Uterus (tissue), 2 donors: Measurements from ENCODE around the gene CWC27.

ENCODE experiments used
- POLR2A ChIP-seq, 2 donors: fragments of 450-650 bp; IDR thresholded peaks; one replicate each; pipeline ENCODE4 v1.6.1; 2016; ENCODE audit warnings: antibody characterized with exemption in 2 of 2, mild to moderate bottlenecking in 1 of 2, moderate library complexity in 1 of 2
- TF ChIP-seq, protein P1 (sequence below), 4 experiments: fragments of 200-600 bp in 2 of 4; fragments of 450-650 bp in 2 of 4; sonication (generic) in 2 of 4; IDR thresholded peaks; one replicate each; pipeline ENCODE4 v1.5.1; 2016 to 2019; ENCODE audit warnings: antibody characterized with exemption in 4 of 4, mild to moderate bottlenecking in 2 of 4, moderate library complexity in 1 of 4

DNA sequence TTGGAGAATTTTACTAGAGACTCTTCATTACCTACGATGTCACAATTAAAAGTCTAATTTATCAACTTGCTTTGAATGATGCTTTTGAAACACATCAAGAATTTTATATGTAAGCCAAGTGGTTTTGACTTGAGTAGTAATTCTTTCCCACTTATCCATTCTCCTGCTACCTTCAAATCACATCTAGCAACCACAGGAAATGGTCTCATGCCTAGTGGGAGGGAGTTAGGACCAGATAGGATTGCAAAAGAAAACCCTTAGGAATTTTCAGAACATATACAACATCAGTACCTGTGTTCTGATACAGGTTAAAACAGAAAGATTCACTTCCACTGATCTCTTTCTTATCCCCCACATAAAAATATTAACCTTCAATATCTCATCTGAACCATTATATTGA, 260.4 kb downstream of the CWC27 start:
- TF ChIP-seq, protein P1, sequence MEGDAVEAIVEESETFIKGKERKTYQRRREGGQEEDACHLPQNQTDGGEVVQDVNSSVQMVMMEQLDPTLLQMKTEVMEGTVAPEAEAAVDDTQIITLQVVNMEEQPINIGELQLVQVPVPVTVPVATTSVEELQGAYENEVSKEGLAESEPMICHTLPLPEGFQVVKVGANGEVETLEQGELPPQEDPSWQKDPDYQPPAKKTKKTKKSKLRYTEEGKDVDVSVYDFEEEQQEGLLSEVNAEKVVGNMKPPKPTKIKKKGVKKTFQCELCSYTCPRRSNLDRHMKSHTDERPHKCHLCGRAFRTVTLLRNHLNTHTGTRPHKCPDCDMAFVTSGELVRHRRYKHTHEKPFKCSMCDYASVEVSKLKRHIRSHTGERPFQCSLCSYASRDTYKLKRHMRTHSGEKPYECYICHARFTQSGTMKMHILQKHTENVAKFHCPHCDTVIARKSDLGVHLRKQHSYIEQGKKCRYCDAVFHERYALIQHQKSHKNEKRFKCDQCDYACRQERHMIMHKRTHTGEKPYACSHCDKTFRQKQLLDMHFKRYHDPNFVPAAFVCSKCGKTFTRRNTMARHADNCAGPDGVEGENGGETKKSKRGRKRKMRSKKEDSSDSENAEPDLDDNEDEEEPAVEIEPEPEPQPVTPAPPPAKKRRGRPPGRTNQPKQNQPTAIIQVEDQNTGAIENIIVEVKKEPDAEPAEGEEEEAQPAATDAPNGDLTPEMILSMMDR (IDR thresholded peaks at IDR 0.05), result no peak
- TF ChIP-seq POLR2A (IDR thresholded peaks at IDR 0.05), result no peak
